C4-2B (cell line): ENCODE measurements around the gene PNCK.
"Not testable (repeated sequence)": the region's sequence is repeated elsewhere in the genome, so short reads cannot be mapped to it uniquely, and the experiment has no call there.

ENCODE experiments used
- ZFX ChIP-seq: fragments of 450-650 bp; IDR thresholded peaks from 2 replicates; pipeline ENCODE4 v1.6.1; 2017
- TF ChIP-seq, protein P1 (sequence below): fragments of 450-650 bp; conservative IDR thresholded peaks from 2 replicates; pipeline ENCODE4 v1.5.1; 2017; ENCODE audit warnings: mild to moderate bottlenecking

DNA sequence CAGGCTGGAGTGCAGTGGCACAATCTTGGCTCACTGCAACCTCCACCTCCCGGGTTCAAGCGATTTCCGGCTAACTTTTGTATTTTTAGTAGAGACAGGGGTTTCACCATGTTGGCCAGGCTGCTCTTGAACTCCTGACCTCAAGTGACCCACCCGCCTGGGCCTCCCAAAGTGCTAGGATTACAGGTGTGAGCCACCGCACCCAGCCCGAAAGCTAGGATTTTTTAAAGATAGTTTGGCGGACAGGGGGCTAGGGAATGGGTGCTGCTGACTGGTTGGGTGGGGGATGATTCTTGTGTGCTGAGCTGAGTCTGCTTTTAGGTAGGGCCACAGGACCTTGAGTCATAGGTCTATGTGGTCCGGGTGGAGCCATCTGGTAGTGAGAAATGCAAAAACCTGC is 9.9 kb upstream of the PNCK start:
- TF ChIP-seq, protein P1, sequence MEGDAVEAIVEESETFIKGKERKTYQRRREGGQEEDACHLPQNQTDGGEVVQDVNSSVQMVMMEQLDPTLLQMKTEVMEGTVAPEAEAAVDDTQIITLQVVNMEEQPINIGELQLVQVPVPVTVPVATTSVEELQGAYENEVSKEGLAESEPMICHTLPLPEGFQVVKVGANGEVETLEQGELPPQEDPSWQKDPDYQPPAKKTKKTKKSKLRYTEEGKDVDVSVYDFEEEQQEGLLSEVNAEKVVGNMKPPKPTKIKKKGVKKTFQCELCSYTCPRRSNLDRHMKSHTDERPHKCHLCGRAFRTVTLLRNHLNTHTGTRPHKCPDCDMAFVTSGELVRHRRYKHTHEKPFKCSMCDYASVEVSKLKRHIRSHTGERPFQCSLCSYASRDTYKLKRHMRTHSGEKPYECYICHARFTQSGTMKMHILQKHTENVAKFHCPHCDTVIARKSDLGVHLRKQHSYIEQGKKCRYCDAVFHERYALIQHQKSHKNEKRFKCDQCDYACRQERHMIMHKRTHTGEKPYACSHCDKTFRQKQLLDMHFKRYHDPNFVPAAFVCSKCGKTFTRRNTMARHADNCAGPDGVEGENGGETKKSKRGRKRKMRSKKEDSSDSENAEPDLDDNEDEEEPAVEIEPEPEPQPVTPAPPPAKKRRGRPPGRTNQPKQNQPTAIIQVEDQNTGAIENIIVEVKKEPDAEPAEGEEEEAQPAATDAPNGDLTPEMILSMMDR = not testable (repeated sequence)
- not testable (repeated sequence) for TF ChIP-seq ZFX
